Vagina (tissue), 2 donors: Measurements from ENCODE around the gene CHIC2.

Experiments used
- CTCF ChIP-seq, 3 experiments: fragments of 450-650 bp in 2 of 3; fragments of 200-600 bp in 1 of 3; sonication (generic) in 1 of 3; IDR thresholded peaks; one replicate each; pipeline ENCODE4 v1.5.1; 2017 to 2019; ENCODE audit warnings: antibody characterized with exemption in 3 of 3, mild to moderate bottlenecking in 2 of 3, moderate library complexity in 2 of 3
- POLR2AphosphoS5 ChIP-seq, 2 donors: sonication (generic); formaldehyde crosslinking; IDR thresholded peaks; one replicate each; pipeline ENCODE4 v1.9.0; 2017; ENCODE audit warnings: antibody characterized with exemption in 2 of 2, mild to moderate bottlenecking in 2 of 2, low read depth in 1 of 2; ENCODE audit not compliant: insufficient read depth in 1 of 2

- TF ChIP-seq CTCF (IDR thresholded peaks at IDR 0.05) (no peak), POLR2AphosphoS5 (IDR thresholded peaks at IDR 0.05; ENCODE audit: insufficient read depth in 1 of 2, low read depth in 1 of 2) (no peak)
Measured at GRCh38 chr4:54099287-54099747, 34.9 kb upstream of the CHIC2 start.
